ENCODE measurements around the gene NOTUM.

The NOTUM gene

GRCh38 chr17:81908793-81909192, 52.2 kb downstream of the NOTUM start:
- DNase-seq = no peak

- no peak for DNase-seq
Observed at GRCh38 chr17:81907219-81908145, 53.5 kb downstream of the NOTUM start.

DNA sequence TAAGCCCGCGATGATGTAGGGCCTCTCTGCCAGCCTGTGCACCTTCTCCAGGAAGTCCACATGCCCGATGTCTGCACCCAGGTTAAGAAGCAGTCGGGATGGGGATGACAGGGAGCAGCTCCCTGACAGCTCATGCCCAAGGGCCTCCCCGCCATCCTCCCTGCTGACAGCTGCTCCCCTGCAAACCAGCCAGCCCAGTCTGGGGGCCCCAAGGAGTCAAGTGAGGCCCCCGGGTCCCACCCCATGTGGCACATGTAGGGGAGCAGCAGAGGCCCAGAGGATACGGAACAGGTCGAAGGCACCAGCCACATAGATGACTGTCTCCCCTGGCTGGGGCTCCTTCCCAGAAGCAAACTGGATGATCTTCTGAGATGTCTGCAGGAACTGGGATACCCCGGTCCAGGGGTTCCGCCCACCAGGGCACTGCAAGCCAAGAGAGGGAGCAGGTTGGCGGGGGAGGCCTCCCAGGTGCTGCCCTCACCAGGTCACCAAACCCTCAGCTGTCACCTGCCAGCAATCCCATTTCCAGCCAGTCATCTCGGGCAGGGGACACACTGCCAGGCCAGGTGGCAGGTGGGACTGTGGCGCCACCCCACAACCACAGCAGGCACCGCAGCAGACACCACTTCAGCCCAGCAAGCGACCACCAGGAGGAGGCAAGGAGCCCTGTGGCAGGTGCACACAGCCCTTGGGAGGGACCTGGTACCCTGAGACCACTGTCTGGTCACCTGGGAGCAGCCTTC, 54.3 kb downstream of the NOTUM start:
- no peak for DNase-seq

- DNase-seq = no peak
Observed at GRCh38 chr17:81905993-81906392, 55.0 kb downstream of the NOTUM start.

DNA sequence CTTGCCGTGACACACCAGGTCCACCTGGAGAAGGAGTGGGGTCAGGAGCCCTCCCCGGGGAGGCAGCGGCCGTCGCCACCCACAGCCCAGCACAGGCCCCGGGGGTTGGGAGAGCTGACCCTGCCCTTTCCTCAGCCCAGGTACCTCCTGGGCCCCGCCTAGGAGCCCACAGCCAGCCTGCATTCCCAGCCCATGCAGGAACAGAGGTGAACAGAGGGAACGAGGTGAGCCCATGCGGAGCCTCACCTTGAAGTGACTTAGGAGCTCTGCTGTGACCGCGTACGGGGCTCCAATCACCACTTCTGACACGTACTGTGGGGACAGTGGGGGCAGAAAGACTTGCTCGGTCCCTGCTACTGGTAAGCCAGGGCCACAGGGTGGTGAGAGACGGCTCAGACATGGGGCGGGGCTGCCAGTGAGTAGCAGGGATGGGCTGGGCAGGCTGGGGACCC, 55.5 kb downstream of the NOTUM start:
- no peak for DNase-seq

DNA sequence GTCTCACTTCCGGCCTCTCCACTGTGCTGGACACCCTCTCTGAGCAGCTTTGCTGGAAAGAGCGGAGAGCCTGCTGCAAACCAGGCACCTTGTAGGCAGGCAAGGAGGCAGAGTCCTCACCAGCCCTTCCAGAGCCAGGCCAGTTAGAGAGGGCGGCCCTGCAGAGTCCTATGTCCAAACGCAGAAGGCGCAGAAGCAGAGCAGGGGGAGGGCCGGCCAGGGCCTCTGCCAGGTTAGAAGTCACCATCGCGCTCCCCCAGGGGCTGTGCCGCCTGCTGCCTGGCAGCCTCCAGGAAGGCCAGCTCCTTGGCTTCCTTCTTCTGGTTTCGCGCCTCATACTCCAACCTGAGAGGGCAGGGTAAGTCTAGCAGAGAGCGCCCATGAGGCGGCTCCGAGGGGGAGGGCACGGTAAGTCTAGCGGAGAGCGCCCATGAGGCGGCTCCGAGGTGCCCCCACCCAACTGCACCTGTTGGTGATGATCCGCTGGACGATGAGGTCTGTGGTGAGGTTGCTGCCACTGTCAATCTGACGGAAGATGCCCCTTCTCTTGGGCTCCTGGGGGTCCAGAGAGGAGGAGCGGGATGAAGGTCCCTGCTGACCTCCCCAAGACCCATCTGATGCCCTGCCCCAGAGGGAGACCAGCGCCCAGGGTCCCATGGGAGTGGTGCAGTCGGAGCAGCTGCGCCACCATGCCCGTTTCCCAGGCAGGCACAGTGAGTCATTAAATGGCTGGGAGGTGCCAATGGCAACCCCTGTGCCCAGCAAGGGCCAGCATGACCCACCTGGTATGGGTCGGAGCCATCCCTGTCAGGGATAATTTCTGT, 56.2 kb downstream of the NOTUM start:
- DNase-seq = no peak

- DNase-seq = no peak
Observed at GRCh38 chr17:81903896-81904599, 56.9 kb downstream of the NOTUM start.

GRCh38 chr17:81903415-81903831, 57.6 kb downstream of the NOTUM start:
- no peak for DNase-seq

GRCh38 chr17:81902653-81903414, 58.2 kb downstream of the NOTUM start:
- no peak for DNase-seq
